Upper lobe of right lung (tissue), 1 donor: ENCODE results near the gene MICU2. TPM values are rescaled to one million over a fixed set of nuclear protein-coding genes. Genes with fewer than 3 reads are reported as not detected.

Experiments used
- ATAC-seq: fragments of 200-7000 bp; cut with Tn5 transposase; one replicate; pipeline ENCODE4 v1.9.1; 2020; ENCODE audit warnings: mild to moderate bottlenecking, moderate library complexity
- DNase-seq: peaks from one replicate; pipeline ENCODE4 v3.0.0-alpha.2; 2020
- H3K27ac ChIP-seq: fragments of 200-600 bp; one replicate; pipeline ENCODE4 v1.8.0; 2022
- H3K27me3 ChIP-seq: fragments of 200-600 bp; one replicate; pipeline ENCODE4 v1.8.0; 2022; ENCODE audit warnings: mild to moderate bottlenecking
- H3K36me3 ChIP-seq: fragments of 200-600 bp; one replicate; pipeline ENCODE4 v1.8.0; 2022
- H3K4me1 ChIP-seq: fragments of 200-600 bp; one replicate; pipeline ENCODE4 v1.8.0; 2022
- H3K4me3 ChIP-seq: fragments of 200-600 bp; one replicate; pipeline ENCODE4 v1.8.0; 2022; ENCODE audit warnings: mild to moderate bottlenecking
- H3K9me3 ChIP-seq: fragments of 200-600 bp; one replicate; pipeline ENCODE4 v1.8.0; 2022
- CTCF ChIP-seq: fragments of 200-600 bp; IDR thresholded peaks from one replicate; pipeline ENCODE4 v1.8.0; 2022; ENCODE audit warnings: antibody characterized with exemption
- intact Hi-C: fragments of 100-400 bp; cut with DNase I; formaldehyde crosslinking; loops from one replicate; pipeline ENCODE4 v1.11.0; 2022
- total RNA-seq: library from RNA; stranded (reverse); fragmentation: NEBNext Ultra II Directional; extraction: Animal tissue kit (Norgen Biotek cat#: 25700); gene quantifications from one replicate; pipeline ENCODE4 v1.2.1, GENCODE V29; 2021
- donor health status: DM: no; HTN: yes; CAD: no; lungs with severe emphysema.

Gene MICU2
- total RNA-seq, 1 donor from 2014 or later, result 30.7 TPM

GRCh38 chr13:21504379-21504778 lies 99.6 kb downstream of the MICU2 start:
- no peaks in the 10 kb centered on the region for H3K27me3 ChIP-seq
- no peak overlapping the region for H3K27ac ChIP-seq
- H3K4me1 ChIP-seq, result no peaks in the 10 kb centered on the region
- no peak overlapping the region for H3K4me3 ChIP-seq
- no peak for DNase-seq
- TF ChIP-seq CTCF, result no peak
- peaks cover 31% of the 10 kb centered on the region for H3K36me3 ChIP-seq
- no peak for ATAC-seq
- intact Hi-C loops, result no loop called here
- H3K9me3 ChIP-seq, result no peaks in the 10 kb centered on the region

DNA sequence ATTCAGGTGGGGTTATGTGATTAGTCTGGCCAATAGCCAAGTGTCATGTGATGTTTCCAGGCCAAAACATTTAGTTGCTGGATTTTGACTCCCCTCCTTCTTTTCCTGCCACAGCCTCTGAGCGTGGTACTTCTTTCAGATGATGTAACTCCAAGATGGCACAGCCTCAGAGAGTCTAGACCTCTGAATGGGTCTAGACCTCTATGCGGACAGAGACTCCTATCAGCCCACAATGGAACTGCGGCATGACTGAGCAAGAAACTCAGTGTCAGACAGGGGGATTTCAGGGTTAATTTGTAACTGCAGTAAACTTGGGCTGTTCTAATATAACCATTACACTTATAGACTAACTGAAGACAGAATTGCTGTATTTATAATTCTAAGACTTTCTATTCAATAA lies 102.3 kb downstream of the MICU2 start:
- intact Hi-C loops, result no loop called here
- no peak overlapping the region for H3K27ac ChIP-seq
- H3K4me1 ChIP-seq, result no peaks in the 10 kb centered on the region
- no peaks in the 10 kb centered on the region for H3K9me3 ChIP-seq
- H3K36me3 ChIP-seq, result peaks cover 21% of the 10 kb centered on the region
- ATAC-seq (no peak), DNase-seq (no peak)
- H3K4me3 ChIP-seq, result no peak overlapping the region
- TF ChIP-seq CTCF, result no peak
- H3K27me3 ChIP-seq, result no peaks in the 10 kb centered on the region

DNA sequence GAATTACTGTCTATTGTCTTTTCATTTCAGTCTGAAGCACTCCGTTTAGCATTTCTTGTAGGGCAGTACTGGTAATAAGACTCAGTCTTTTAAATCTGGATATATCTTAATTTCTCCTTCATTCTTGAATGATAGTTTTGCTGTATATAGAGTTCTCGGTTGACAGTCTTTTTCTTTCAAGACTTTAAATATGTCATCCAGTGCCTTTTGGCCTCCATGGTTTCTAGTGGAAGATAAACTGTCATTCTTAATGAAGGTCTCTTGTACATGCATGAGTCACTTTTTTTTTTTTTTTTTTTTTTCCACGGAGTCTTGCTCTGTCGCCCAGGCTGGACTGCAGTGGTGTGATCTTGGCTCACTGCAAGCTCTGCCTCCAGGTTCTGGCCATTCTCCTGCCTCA lies 117.6 kb downstream of the MICU2 start:
- Histone ChIP-seq H3K4me1 (no peaks in the 10 kb centered on the region), H3K9me3 (no peaks in the 10 kb centered on the region), H3K36me3 (no peaks in the 10 kb centered on the region), H3K27ac (no peak overlapping the region), H3K4me3 (no peak overlapping the region), H3K27me3 (no peaks in the 10 kb centered on the region)
- DNase-seq (no peak), ATAC-seq (no peak)
- intact Hi-C loops, result no loop called here
- no peak for TF ChIP-seq CTCF

- ATAC-seq (no peak), DNase-seq (no peak)
- Histone ChIP-seq H3K9me3 (no peaks in the 10 kb centered on the region), H3K36me3 (no peaks in the 10 kb centered on the region), H3K4me3 (no peak overlapping the region), H3K27ac (no peak overlapping the region), H3K4me1 (peaks cover 3% of the 10 kb centered on the region), H3K27me3 (no peaks in the 10 kb centered on the region)
- intact Hi-C loops, result no loop called here
- no peak for TF ChIP-seq CTCF
These were observed 120.2 kb downstream of the MICU2 start for GRCh38 chr13:21483748-21484147.

- Histone ChIP-seq H3K9me3 (no peaks in the 10 kb centered on the region), H3K4me3 (no peak overlapping the region), H3K27ac (no peak overlapping the region), H3K4me1 (peaks cover 3% of the 10 kb centered on the region), H3K36me3 (no peaks in the 10 kb centered on the region), H3K27me3 (no peaks in the 10 kb centered on the region)
- TF ChIP-seq CTCF, result no peak
- ATAC-seq, result no peak
- intact Hi-C loops, result no loop called here
- no peak for DNase-seq
These were observed 122.6 kb downstream of the MICU2 start for GRCh38 chr13:21481359-21481758.
